GM18505 (cell line): ENCODE data around the gene AKAP9.
A peak's percentile ranks its signal among the peaks of the same experiment; 100 is the strongest.
"Not testable (repeated sequence)": the region's sequence is repeated elsewhere in the genome, so short reads cannot be mapped to it uniquely, and the experiment has no call there.

ENCODE experiments used
- ATAC-seq: cut with Tn5 transposase; IDR thresholded peaks from one replicate; pipeline ENCODE4 v1.9.1; 2021; ENCODE audit not compliant: unreplicated experiment
- POLR2A ChIP-seq: IDR thresholded peaks from 4 replicates; pipeline ENCODE4 v1.6.1; 2011; ENCODE audit warnings: borderline replicate concordance; ENCODE audit not compliant: insufficient read depth, insufficient read length; ENCODE audit errors: extremely low read depth

The AKAP9 gene

DNA sequence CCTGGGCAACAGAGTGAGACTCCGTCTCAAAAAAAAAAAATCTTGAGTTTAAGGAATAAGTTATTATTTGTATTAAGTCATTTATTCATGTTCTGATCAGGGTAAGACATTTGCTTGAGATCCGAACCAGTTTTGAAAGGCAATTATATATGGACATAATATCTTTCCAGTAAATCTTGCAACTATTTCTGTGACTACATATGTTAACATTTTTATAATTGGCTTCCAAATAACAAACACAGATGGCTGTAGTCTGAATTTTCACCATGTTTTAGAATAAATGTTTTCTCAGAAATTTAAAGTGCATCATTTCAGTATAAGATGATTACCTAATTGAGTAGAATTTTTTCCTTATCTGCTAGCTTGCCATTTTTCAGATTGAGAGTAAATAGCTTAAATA, 21.2 kb downstream of the AKAP9 start:
- ATAC-seq: no peak

DNA sequence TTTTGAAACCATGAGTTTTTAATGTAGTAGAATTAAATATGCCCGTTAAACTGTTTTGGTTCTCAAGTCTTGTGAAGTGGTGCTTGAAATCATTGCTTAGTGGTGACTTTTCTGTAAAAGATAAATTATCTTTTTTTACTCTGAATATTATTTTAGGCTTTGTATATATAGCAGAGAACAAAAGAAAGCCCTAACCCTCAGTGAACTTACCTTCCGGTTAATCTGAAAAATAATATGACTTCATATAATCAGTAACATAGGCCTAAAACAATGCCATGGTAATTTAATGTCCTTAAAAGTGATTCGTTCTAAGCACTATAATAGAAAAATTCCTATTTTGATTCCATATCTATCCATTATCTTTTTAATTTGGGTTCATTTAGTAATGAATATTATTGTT, 21.8 kb downstream of the AKAP9 start:
- no peak for ATAC-seq
- TF ChIP-seq POLR2A: no peak

More for the DNA sequence above, 21.2 kb downstream of the AKAP9 start:
- no peak for TF ChIP-seq POLR2A

DNA sequence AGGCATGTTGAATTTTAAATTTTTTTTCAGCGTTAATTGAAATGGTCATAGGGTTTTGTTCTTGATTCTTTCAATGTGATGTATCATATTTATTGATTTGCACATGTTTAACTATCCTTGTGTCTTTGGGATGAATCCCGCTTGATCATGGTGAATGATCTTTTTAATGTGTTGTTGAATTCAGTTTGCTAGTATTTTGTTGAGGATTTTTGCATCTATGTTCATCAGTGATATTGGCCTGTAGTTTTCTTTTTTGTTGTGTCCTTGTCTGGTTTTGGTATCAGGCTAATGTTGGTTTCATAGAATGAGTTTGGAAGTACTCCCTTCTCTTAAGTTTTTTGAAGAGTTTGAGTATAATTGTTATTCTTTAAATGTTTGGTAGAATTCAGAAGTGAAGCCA, 26.9 kb downstream of the AKAP9 start:
- ATAC-seq: not testable (repeated sequence)

DNA sequence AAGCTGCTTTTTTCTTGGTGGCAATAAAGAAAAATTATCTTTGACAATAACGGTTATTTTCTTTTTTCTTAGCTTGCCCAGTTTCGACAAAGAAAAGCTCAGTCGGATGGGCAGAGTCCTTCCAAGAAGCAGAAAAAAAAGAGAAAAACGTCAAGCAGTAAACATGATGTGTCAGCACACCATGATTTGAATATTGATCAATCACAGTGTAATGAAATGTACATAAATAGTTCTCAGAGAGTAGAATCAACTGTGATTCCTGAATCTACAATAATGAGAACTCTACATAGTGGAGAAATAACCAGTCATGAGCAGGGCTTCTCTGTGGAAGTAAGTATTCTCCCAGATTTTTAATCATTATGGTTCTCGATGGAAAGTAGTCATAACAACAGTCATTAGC, 33.0 kb downstream of the AKAP9 start:
- no peak for ATAC-seq
- TF ChIP-seq POLR2A: no peak

DNA sequence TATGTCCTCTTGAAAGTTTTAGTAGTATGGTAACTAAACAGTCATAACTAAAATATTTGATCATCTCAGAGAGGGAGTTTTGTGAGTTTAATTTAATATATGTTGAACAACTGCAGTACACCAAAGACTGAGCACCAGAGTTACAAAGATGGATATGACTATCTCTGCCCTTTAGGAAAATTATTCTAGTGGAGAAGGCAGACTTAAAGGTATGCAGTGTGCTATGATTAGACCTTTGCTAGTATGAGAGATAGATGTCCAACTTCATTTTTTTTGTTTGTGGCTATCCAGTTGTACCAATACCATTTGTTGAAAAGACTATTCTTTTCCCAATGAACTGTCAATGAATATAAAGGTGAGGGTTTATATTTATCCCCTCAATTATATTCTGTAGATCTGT, 33.4 kb downstream of the AKAP9 start:
- no peak for TF ChIP-seq POLR2A
- no peak for ATAC-seq

DNA sequence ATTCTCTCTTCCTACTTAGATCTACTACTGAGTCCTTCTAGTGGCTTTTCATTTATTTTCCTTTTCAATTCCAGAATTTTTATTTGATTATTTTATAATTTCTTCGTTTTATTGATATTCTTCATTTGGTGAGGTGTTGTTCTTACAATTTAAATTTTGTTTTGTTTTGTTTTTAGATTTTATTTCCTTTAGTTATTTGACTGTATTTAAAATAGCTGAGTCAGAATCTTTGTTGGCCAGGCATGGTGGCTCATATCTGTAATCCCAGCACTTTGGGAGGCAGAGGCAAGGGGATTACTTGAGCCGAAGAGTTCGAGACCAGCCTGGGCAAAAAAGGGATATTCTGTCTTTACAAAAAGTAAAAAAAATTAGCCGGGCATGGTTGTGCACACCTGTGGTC, 36.1 kb downstream of the AKAP9 start:
- no peak for TF ChIP-seq POLR2A
- no peak for ATAC-seq

DNA sequence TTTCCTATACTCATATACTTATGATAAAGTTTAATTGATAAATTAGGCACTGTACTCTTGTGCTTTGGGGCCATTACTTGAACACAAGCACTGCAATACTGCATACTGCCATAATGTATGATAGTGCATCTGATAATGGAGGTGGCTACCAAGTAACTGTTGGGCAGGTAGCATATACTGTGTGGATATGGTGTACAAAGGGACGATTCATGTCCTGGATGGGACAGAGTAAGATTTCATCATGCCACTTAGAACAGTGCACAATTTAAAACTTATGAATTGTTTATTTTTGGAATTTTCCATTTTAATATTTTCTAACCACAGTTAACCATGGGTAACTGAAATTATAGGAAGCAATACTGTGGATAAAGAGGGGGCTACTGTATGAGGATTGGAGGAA, 38.9 kb downstream of the AKAP9 start:
- TF ChIP-seq POLR2A: no peak
- ATAC-seq: no peak

DNA sequence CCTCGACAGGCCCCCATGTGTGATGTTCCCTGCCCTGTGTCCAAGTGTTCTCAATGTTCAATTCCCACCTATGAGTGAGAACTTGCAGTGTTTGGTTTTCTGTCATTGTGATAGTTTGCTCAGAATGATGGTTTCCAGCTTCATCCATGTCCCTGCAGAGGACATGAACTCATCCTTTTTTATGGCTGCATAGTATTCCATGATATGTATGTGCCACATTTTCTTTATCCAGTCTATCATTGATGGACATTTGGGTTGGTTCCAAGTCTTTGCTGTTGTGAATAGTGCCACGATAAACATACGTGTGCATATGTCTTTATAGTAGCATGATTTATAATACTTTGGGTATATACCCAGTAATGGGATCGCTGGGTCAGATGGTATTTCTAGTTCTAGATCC, 41.7 kb downstream of the AKAP9 start:
- not testable (repeated sequence) for ATAC-seq

DNA sequence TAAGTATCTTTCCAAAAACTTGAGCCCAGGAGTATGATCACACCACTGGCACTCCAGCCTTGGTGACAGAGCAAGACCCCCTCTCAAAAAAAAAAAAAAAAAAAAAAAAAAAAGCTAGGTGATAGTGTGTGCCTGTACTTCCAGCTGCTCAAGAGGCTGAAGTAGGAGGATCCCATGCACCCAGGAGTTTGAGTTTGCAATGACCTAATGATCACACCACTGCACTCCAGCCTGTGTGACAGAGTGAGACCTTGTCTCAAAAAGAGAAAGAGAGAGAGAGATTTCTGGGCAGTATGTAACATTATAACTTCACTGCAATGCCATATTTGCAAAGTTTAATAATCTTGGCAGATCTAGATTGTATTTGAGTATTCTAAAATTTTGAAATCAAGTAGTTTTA, 47.6 kb downstream of the AKAP9 start:
- ATAC-seq: no peak
- no peak for TF ChIP-seq POLR2A

DNA sequence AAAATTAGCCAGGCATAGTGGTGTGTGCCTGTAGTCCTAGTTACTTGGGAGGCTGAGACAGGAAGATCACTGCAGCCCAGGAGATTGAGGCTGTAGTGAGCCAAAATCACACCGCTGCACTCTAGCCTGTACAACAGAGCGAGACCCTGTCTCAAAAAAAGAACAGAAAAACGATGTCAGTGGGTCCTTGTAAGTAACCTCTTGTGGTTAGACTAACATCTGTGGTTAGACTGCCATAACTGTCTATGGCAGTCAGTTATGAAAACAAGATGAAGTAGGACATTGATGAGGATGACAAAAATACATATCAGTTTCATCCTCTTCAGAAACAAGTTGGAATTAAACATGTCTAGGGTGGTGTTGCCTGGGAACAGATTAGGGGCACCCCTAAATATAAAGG, 53.3 kb downstream of the AKAP9 start:
- peak; percentile 51 for ATAC-seq
- no peak for TF ChIP-seq POLR2A

DNA sequence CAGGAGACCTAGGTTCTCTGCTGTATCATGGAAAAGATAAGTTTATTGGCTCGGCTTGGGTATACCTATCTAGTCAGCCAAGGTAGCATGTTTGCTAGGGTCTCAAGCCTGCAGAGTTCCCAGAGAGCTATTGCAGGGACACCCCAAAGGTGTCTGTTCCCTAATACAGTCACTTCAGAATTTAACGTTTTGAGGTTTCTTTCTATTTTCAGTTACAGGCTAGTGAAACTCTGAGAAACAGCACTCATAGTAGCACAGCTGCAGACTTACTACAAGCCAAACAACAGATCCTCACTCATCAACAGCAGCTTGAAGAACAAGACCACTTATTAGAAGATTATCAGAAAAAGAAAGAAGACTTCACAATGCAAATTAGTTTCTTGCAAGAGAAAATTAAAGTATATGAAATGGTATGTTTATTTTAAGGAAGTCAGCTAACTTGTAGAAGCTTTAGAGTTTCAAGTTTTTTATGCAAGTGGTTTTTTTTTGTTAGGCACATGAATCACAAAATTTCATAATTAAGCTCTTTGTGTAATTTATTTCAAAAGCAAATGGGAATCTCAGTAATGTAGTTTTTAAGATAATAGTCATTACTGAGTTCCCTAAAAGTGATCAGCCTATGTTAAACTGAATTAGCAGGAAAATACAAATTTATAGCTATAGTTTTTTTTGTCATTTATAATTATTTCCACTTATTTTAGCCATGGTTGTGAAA, 54.9 kb downstream of the AKAP9 start:
- no peak for TF ChIP-seq POLR2A
- ATAC-seq: peak; percentile 91

DNA sequence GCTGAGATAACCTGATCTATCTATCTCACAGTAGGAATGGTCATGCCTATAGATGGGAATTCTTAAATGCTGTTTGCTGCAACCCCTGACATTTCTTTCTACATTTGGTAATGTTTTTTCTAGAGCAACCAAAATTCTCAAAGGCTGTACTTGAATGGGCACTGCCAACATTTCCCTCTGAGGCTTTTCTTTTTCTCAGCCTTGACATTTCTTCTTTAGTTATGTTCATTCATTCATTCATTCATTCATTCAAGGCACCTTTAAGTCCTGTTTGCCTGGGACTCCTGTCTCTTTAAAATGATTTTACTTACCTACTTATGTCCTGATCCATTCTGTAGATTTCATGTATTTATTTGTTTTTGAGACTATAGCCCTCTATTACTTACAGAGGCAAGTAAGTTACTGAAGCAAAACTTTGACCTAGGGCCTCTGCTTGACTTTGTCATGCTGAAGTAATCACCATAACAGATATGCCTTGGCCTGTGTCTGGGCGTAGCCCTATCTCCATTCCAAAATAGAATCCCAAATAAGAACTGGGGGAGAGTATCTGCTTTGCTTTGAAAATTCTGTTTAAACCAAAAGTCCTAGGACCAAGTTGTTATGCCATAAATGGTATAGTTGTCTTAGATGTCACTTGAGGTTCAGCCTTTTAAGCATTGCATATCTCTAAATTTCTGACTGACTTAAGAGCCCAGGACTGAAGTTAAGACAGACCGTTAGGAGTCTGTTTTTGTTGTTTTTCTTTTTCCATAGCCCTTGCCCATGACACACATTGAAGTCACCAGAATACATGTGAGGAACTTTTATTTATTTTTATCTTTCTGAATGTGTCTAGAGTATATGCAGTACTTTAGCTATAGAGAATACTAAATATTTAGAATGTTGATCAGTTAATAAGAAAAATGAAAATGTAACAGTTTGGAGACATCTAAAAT, 59.2 kb downstream of the AKAP9 start:
- no peak for TF ChIP-seq POLR2A
- ATAC-seq: no peak

DNA sequence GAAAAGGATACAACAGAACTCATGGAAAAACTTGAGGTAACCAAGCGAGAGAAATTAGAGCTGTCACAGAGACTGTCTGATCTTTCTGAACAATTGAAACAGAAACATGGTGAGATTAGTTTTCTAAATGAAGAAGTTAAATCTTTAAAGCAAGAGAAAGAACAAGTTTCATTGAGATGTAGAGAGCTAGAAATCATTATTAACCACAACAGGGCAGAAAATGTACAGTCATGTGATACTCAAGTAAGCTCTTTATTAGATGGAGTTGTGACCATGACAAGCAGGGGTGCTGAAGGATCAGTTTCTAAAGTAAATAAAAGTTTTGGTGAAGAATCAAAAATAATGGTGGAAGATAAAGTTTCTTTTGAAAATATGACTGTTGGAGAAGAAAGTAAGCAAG, 62.1 kb downstream of the AKAP9 start:
- no peak for ATAC-seq
- TF ChIP-seq POLR2A: no peak

DNA sequence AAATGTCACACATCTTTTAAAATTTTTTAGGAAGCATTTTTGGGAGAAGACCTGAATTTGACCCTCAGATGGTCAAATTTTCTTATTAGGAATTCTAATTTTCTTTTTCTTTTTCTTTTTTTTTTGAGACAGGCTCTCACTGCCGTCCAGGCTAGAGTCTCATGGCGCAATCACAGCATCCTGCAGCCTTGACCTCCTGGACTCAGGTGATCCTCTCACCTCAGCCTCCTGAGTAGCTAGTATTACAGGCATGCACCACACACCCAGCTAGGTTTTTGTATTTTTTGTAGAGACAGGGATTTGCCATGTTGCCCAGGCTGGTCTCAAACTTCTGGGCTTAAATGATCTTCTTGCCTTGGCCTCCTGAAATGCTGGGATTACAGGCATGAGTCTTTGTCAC, 65.4 kb downstream of the AKAP9 start:
- no peak for ATAC-seq
- TF ChIP-seq POLR2A: no peak
